Muscle of back (tissue), 11 donors: ENCODE results near the gene RHBDL3. TPM values are rescaled to one million over a fixed set of nuclear protein-coding genes. Genes with fewer than 3 reads are reported as not detected.

ENCODE experiments used
- DNase-seq, 3 donors: peaks; one replicate each; pipeline versions ENCODE4 v3.0.0 to v3.0.0-alpha.2; 2013
- polyA plus RNA-seq, 10 donors: library from polyadenylated mRNA; unstranded; fragments of 120-200 nt; gene quantifications; one replicate each; pipeline ENCODE4 v1.2.1, GENCODE V29; 2013; ENCODE audit not compliant: insufficient read length in 10 of 10

Gene RHBDL3
- polyA plus RNA-seq, 10 donors: 1.1 to 3.2 (median 1.3) TPM

- peak in 1 of 3 donors; percentile 48 for DNase-seq
These were observed 1.0 kb downstream of the RHBDL3 start for GRCh38 chr17:32266389-32267301.

GRCh38 chr17:32267690-32268205 is 2.1 kb downstream of the RHBDL3 start:
- DNase-seq: no peak

- no peak for DNase-seq
These were observed 3.2 kb downstream of the RHBDL3 start for GRCh38 chr17:32268734-32269288.

- no peak for DNase-seq
These were observed 3.7 kb downstream of the RHBDL3 start for GRCh38 chr17:32269377-32269776.

- no peak for DNase-seq
These were observed 6.2 kb downstream of the RHBDL3 start for GRCh38 chr17:32271844-32272243.

- DNase-seq: no peak
These were observed 8.5 kb downstream of the RHBDL3 start for GRCh38 chr17:32274101-32274500.

- DNase-seq: no peak
These were observed 9.0 kb downstream of the RHBDL3 start for GRCh38 chr17:32274643-32275042.

GRCh38 chr17:32275060-32276042 is 9.7 kb downstream of the RHBDL3 start:
- DNase-seq: peak in 2 of 3 donors; percentile 42 to 78

- no peak for DNase-seq
These were observed 10.6 kb downstream of the RHBDL3 start for GRCh38 chr17:32276171-32276601.

- DNase-seq: peak in 1 of 3 donors; percentile 65
These were observed 11.7 kb downstream of the RHBDL3 start for GRCh38 chr17:32277284-32277683.

GRCh38 chr17:32278815-32279214 is 13.2 kb downstream of the RHBDL3 start:
- DNase-seq: no peak

- DNase-seq: no peak
These were observed 14.5 kb downstream of the RHBDL3 start for GRCh38 chr17:32279891-32280716.

- DNase-seq: no peak
These were observed 15.4 kb downstream of the RHBDL3 start for GRCh38 chr17:32281011-32281451.

GRCh38 chr17:32283745-32284201 is 18.1 kb downstream of the RHBDL3 start:
- DNase-seq: no peak

GRCh38 chr17:32285306-32285705 is 19.7 kb downstream of the RHBDL3 start:
- no peak for DNase-seq

GRCh38 chr17:32285746-32286517 is 20.3 kb downstream of the RHBDL3 start:
- no peak for DNase-seq

- no peak for DNase-seq
These were observed 20.9 kb downstream of the RHBDL3 start for GRCh38 chr17:32286518-32286900.

GRCh38 chr17:32287804-32288511 is 22.3 kb downstream of the RHBDL3 start:
- no peak for DNase-seq

GRCh38 chr17:32288615-32289014 is 23.0 kb downstream of the RHBDL3 start:
- DNase-seq: no peak
